Measurements from ENCODE around the gene NFE2L3. TPM values are rescaled to one million over a fixed set of nuclear protein-coding genes. Genes with fewer than 3 reads are reported as not detected.
"Not testable (repeated sequence)": the region's sequence is repeated elsewhere in the genome, so short reads cannot be mapped to it uniquely, and the experiment has no call there.

Gene NFE2L3
- total RNA-seq, 6 donors from 2014 or later, result 5.5 to 13.8 (median 7.0) TPM

DNA sequence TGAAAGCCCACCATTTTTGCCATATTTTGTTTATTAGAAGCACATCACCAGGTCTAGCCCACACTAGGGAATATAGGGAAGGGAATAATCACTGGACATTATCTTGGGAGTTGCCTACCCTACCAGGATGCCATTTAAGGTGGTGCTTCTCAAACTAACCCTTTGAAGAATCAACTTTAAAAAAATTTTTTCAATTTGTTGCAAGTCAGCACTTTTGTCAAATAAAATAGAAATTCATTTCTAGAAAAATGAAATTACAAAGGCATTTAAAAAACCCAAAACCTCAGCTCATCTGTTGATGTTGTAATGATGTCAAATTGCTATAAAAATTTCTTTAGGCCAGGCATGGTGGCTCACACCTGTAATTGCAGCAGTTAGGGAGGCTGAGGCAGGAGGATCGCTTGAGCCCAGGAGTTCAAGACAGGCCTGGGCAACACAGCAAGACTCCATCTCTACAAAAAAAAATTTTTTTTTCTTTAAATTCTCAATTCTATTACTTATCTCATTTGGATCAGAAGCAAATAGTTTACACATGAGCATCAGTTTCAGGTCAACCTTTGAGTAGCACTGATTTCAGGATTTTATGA lies 2.5 kb upstream of the NFE2L3 start:
- ATAC-seq (ENCODE audit: low FRiP score in 2 of 2), result no peak

DNA sequence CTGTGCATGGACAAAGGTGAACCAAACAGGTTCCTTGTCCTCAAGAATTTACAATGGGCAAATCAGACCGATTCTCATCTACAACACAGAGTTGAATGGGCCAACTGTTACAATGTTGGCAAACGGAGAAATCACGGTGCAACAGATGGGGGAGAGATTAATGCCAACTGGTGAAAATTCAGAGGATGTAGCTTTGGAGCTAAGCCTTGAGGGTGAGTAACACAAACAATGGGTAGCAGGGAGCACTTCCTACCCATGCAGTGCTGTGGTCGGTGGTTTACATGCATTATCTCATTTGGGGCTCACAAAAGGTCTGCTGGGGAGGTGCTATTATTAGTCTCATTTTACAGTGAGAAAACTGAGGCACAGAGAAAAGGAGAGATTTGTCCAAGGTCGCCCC lies 902 bp upstream of the NFE2L3 start:
- WGBS, 2 donors, result 77 to 87% methylated on average over 5 of the region's 5 CpGs

More for the DNA sequence above, 2.5 kb upstream of the NFE2L3 start:
- Histone ChIP-seq H3K4me1 (peaks cover 11 to 30% (median 16%) of the 10 kb centered on the region in 4 donors), H3K27ac (no peak overlapping the region), H3K36me3 (no peaks in the 10 kb centered on the region), H3K9me3 (no peaks in the 10 kb centered on the region), H3K4me3 (no peak overlapping the region), H3K27me3 (peaks cover 0 to 9% (median 0%) of the 10 kb centered on the region in 4 donors)
- TF ChIP-seq, protein P1, sequence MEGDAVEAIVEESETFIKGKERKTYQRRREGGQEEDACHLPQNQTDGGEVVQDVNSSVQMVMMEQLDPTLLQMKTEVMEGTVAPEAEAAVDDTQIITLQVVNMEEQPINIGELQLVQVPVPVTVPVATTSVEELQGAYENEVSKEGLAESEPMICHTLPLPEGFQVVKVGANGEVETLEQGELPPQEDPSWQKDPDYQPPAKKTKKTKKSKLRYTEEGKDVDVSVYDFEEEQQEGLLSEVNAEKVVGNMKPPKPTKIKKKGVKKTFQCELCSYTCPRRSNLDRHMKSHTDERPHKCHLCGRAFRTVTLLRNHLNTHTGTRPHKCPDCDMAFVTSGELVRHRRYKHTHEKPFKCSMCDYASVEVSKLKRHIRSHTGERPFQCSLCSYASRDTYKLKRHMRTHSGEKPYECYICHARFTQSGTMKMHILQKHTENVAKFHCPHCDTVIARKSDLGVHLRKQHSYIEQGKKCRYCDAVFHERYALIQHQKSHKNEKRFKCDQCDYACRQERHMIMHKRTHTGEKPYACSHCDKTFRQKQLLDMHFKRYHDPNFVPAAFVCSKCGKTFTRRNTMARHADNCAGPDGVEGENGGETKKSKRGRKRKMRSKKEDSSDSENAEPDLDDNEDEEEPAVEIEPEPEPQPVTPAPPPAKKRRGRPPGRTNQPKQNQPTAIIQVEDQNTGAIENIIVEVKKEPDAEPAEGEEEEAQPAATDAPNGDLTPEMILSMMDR (IDR thresholded peaks at IDR 0.05), result no peak
- no peak for TF ChIP-seq EP300 (IDR thresholded peaks at IDR 0.05)
- no peak for TF ChIP-seq POLR2A (IDR thresholded peaks at IDR 0.05)
- TF ChIP-seq POLR2AphosphoS5 (IDR thresholded peaks at IDR 0.05), result no peak
- WGBS, 2 donors, result 96 to 97% methylated on average over 1 of the region's 1 CpG
- no peak for DNase-seq

DNA sequence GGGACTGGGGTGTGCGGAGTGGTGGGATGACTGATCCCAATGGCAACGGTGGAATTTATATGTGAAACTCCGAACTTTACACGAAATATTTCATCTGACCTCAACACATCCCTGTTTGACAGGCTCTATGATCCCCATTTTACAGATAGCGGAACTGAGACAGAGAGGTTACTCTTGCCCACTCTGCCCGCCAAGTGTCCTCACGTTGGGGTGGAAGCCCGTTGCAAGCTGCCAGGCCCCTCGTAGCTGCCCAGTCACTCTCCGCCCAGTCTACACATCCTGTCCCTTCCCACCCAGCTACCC lies 397 bp upstream of the NFE2L3 start:
- H3K27ac ChIP-seq, result peak overlapping the region in 2 of 4 donors; percentile 69 to 84
- 53 to 61% methylated on average over 10 of the region's 10 CpGs for WGBS, 2 donors
- TF ChIP-seq POLR2AphosphoS5 (IDR thresholded peaks at IDR 0.05), result no peak
- TF ChIP-seq, protein P1 (IDR thresholded peaks at IDR 0.05), result no peak
- TF ChIP-seq POLR2A (IDR thresholded peaks at IDR 0.05), result no peak
- TF ChIP-seq EP300 (IDR thresholded peaks at IDR 0.05), result no peak
- peaks cover 0 to 9% (median 0%) of the 10 kb centered on the region in 4 donors for H3K27me3 ChIP-seq
- peak overlapping the region; percentile 64 to 82 (median 76) for H3K4me3 ChIP-seq
- H3K9me3 ChIP-seq, result no peaks in the 10 kb centered on the region
- H3K36me3 ChIP-seq, result no peaks in the 10 kb centered on the region
- ATAC-seq (ENCODE audit: low FRiP score in 2 of 2), result no peak
- H3K4me1 ChIP-seq, result peaks cover 19 to 49% (median 28%) of the 10 kb centered on the region in 4 donors
- no peak for DNase-seq

More for the DNA sequence above, 902 bp upstream of the NFE2L3 start:
- Histone ChIP-seq H3K27ac (no peak overlapping the region), H3K9me3 (no peaks in the 10 kb centered on the region), H3K4me1 (peaks cover 19 to 44% (median 24%) of the 10 kb centered on the region in 4 donors), H3K36me3 (no peaks in the 10 kb centered on the region), H3K27me3 (peaks cover 0 to 9% (median 0%) of the 10 kb centered on the region in 4 donors), H3K4me3 (peak overlapping the region in 1 of 4 donors; percentile 82)
- ATAC-seq (ENCODE audit: low FRiP score in 2 of 2) (no peak), DNase-seq (no peak)
- TF ChIP-seq, protein P1 (IDR thresholded peaks at IDR 0.05), result no peak
- no peak for TF ChIP-seq EP300 (IDR thresholded peaks at IDR 0.05)
- TF ChIP-seq POLR2AphosphoS5 (IDR thresholded peaks at IDR 0.05), result no peak
- TF ChIP-seq POLR2A (IDR thresholded peaks at IDR 0.05), result no peak

DNA sequence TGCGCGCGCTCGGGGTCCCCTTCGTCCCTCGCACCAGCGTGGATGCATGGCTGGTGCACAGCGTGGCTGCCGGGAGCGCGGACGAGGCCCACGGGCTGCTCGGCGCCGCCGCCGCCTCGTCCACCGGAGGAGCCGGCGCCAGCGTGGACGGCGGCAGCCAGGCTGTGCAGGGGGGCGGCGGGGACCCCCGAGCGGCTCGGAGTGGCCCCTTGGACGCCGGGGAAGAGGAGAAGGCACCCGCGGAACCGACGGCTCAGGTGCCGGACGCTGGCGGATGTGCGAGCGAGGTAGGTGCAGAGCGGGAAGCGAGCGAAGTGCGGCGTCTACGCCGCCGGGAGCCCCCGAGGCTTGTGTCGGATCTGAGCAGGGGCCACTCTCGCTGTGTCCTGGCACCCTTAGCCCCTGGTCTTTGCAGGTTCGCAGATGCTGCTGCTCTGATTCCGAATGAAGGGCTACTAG lies 813 bp downstream of the NFE2L3 start:
- 33% methylated on average over 1 to 4 of the region's 54 CpGs for WGBS, 2 donors
- peak overlapping the region; percentile 1 to 69 (median 42) for H3K27ac ChIP-seq

DNA sequence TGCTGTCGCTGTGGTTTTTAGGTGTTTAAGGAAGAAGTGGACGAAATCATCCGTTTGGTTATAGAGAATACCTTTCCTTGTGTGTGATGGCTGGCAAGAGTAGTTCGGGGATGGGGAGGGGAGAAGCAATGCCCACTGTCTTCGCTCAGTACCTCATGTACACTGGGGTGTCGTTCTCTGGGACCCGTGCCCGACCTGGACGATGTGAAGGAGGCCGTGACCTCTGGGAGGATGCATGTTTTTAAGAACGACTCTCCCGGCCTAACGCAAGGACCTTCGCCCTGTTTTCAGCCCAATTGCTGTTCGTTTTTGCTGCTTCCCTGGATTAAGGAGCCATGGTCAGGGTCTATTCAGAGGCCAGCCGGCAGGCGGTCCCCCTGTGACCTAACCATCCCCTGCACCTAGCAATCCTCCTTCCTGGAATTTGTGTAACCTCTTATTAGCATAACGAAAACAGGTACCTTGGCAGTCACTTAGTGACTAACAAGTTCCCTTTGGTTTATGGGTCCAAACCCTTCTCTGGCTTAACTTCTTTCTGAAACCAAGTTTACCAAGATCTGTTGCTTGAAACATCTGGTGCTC lies 1.3 kb downstream of the NFE2L3 start:
- no peak for ATAC-seq (ENCODE audit: low FRiP score in 2 of 2)
- H3K4me1 ChIP-seq, result peaks cover 19 to 56% (median 33%) of the 10 kb centered on the region in 4 donors
- 27 to 41% methylated on average over 18 of the region's 18 CpGs for WGBS, 2 donors
- no peak for TF ChIP-seq EP300 (IDR thresholded peaks at IDR 0.05)
- TF ChIP-seq POLR2A (IDR thresholded peaks at IDR 0.05), result no peak
- TF ChIP-seq, protein P1 (IDR thresholded peaks at IDR 0.05), result no peak
- H3K4me3 ChIP-seq, result peak overlapping the region in 3 of 4 donors; percentile 70 to 82 (median 81)
- DNase-seq, result no peak
- H3K36me3 ChIP-seq, result no peaks in the 10 kb centered on the region
- H3K27ac ChIP-seq, result peak overlapping the region; percentile 40 to 69 (median 56)
- peaks cover 0 to 9% (median 0%) of the 10 kb centered on the region in 4 donors for H3K27me3 ChIP-seq
- no peaks in the 10 kb centered on the region for H3K9me3 ChIP-seq

More for the DNA sequence above, 813 bp downstream of the NFE2L3 start:
- ATAC-seq (ENCODE audit: low FRiP score in 2 of 2) (peak in 1 of 2 donors; percentile 34), DNase-seq (peak in 1 of 2 donors; percentile 88)
- H3K36me3 ChIP-seq, H3K9me3 ChIP-seq, H3K27me3 ChIP-seq: not testable (repeated sequence)
- peaks cover 19 to 56% (median 33%) of the 10 kb centered on the region in 4 donors for H3K4me1 ChIP-seq
- peak overlapping the region; percentile 64 to 82 (median 76) for H3K4me3 ChIP-seq

All from upper lobe of left lung (tissue), 6 donors.